ENCODE data around the gene CFAP298. TPM values are rescaled to one million over a fixed set of nuclear protein-coding genes. Genes with fewer than 3 reads are reported as not detected.

Gene CFAP298
- total and polyA plus RNA-seq, 10 of the 15 experiments (the other 5 are each of a cell fraction or from before 2014, with no cell fraction given): 9.5 to 79.1 (median 30.2) TPM

DNA sequence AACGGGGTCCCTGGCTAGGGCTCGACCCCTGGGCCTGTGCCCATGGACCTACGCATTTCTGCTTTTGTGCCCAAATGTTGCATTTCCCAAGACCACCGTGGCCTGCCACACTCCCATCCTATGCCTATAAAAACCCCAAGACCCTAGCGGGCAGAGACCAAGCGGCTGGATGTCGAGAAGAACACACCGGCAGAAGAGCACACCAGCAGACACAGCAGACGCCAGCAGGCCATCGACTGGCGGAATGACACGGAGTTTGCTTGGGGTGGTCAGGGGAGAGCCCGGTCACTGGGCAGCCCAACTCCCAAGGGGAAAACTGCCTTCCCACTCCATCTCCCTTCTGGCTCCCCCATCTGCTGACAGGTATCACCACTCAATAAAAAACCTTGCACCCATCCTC lies 31.2 kb downstream of the CFAP298 start:
- ATAC-seq (no peak), FAIRE-seq (no peak), DNase-seq (ENCODE audit: low read depth, low spot score) (no peak)
- POLR2A ChIA-PET: interaction anchor here (0.6 kb wide), 1 partner anchor 1448 kb away, joined by 6 read pairs; no protein-coding TSS in a partner anchor
- Histone ChIP-seq H3K9ac (ENCODE audit: control insufficient read depth, insufficient read depth, low read length) (no peak overlapping the region), H2AFZ (ENCODE audit: control insufficient read depth, low read depth, low read length) (no peak overlapping the region), H3K4me2 (ENCODE audit: control insufficient read depth, insufficient read depth) (no peak overlapping the region), H3K79me2 (ENCODE audit: control insufficient read depth, insufficient read depth, low read length) (no peaks in the 10 kb centered on the region), H3K27me3 (replicated peaks in 1 of 2; ENCODE audit: control insufficient read depth in 2 of 2, insufficient read depth in 2 of 2, low read length in 1 of 2) (no peaks in the 10 kb centered on the region; a peak in 1 of 4 replicates), H3K27ac (ENCODE audit: control insufficient read depth, insufficient read depth) (no peak overlapping the region), H3K36me3 (ENCODE audit: control insufficient read depth in 2 of 2, insufficient read depth in 2 of 2, low read length in 1 of 2) (no peaks in the 10 kb centered on the region), H3K4me1 (ENCODE audit: control insufficient read depth, insufficient read depth, low read length) (no peaks in the 10 kb centered on the region), H3K4me3 (no peak overlapping the region), H4K20me1 (ENCODE audit: control insufficient read depth, insufficient read depth) (no peaks in the 10 kb centered on the region), H3K9me3 (replicated peaks; ENCODE audit: control insufficient read depth, insufficient read depth, low read length) (no peaks in the 10 kb centered on the region)
- CTCF ChIA-PET: no interaction called here
- in situ Hi-C loops (cut with MboI): no loop called here
- RAD21 ChIA-PET (ENCODE audit: unreplicated experiment): no interaction called here
- intact Hi-C loops (cut with micrococcal nuclease; ENCODE audit: unreplicated experiment): no loop called here
- 69% methylated on average over 13 of the region's 13 CpGs for WGBS (ENCODE audit: insufficient coverage, insufficient replicate concordance, low lambda C conversion rate, missing lambda C conversion rate)
- no TSS peak for BruUV-seq (replicated peaks)
- TF ChIP-seq, protein P1, sequence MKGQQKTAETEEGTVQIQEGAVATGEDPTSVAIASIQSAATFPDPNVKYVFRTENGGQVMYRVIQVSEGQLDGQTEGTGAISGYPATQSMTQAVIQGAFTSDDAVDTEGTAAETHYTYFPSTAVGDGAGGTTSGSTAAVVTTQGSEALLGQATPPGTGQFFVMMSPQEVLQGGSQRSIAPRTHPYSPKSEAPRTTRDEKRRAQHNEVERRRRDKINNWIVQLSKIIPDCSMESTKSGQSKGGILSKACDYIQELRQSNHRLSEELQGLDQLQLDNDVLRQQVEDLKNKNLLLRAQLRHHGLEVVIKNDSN (IDR thresholded peaks at IDR 0.05; ENCODE audit: borderline replicate concordance, extremely low read length, insufficient read depth, low read depth, low read length): no peak
- TF ChIP-seq ASH2L (IDR thresholded peaks at IDR 0.05; ENCODE audit: borderline replicate concordance, low read depth) (no peak), BMI1 (IDR thresholded peaks at IDR 0.05; ENCODE audit: borderline replicate concordance) (no peak), BRCA1 (IDR thresholded peaks at IDR 0.05; ENCODE audit: low read depth, low read length) (no peak), NRF1 (conservative IDR thresholded peaks at IDR 0.05; ENCODE audit: low read depth, low read length) (no peak), NBN (IDR thresholded peaks at IDR 0.05) (no peak), HCFC1 (IDR thresholded peaks at IDR 0.05; ENCODE audit: low read length) (no peak)
- TF ChIP-seq, protein P2, sequence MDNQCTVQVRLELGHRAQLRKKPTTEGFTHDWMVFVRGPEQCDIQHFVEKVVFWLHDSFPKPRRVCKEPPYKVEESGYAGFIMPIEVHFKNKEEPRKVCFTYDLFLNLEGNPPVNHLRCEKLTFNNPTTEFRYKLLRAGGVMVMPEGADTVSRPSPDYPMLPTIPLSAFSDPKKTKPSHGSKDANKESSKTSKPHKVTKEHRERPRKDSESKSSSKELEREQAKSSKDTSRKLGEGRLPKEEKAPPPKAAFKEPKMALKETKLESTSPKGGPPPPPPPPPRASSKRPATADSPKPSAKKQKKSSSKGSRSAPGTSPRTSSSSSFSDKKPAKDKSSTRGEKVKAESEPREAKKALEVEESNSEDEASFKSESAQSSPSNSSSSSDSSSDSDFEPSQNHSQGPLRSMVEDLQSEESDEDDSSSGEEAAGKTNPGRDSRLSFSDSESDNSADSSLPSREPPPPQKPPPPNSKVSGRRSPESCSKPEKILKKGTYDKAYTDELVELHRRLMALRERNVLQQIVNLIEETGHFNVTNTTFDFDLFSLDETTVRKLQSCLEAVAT (IDR thresholded peaks at IDR 0.05): no peak
- SMC1A ChIA-PET (ENCODE audit: uncharacterized antibody, unreplicated experiment): interaction anchor here (1.3 kb wide), 1 partner anchor 189 kb away, joined by 3 read pairs; no protein-coding TSS in a partner anchor
